GM18870 (cell line): Measurements from ENCODE around the gene RASA3.

Experiments
- ATAC-seq: cut with Tn5 transposase; IDR thresholded peaks from one replicate; pipeline ENCODE4 v1.9.1; 2021; ENCODE audit warnings: moderate library complexity; ENCODE audit not compliant: unreplicated experiment

The RASA3 gene

DNA sequence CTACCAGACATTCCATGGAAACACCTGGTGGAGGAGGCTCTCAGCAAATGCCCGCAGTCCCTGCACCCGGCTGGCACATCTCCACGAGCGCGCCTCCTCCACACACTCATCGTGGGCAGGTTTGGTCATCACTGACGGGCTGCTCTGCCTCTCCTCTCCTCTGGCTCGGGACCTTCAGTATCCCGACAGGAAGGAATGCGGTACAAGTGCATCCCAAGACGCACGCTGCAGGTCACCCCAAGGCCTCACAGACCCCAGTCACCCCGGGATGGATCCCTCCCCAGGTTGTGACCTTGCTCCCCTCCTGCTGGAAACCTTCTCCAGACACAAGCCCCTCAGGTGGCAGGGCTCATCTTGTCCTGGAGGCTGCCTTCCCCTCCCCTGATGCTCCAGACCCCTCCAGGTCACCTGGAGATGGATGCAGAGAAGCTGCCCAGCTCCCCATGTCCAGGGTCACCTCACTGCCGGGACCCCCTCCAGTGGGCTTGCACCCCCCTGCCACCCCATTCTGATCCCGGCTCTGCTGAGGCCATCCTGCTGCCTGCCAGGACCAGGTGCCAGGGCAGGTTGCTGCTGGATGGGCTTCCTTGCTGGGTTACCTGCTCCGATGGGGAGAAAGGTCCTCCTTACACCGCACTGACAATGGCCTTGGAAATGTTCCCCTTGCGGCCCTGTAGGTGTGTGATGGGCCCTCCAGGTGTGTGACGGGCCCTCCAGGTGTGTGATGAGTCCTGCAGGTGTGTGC lies 188.4 kb downstream of the RASA3 start:
- no peak for ATAC-seq

DNA sequence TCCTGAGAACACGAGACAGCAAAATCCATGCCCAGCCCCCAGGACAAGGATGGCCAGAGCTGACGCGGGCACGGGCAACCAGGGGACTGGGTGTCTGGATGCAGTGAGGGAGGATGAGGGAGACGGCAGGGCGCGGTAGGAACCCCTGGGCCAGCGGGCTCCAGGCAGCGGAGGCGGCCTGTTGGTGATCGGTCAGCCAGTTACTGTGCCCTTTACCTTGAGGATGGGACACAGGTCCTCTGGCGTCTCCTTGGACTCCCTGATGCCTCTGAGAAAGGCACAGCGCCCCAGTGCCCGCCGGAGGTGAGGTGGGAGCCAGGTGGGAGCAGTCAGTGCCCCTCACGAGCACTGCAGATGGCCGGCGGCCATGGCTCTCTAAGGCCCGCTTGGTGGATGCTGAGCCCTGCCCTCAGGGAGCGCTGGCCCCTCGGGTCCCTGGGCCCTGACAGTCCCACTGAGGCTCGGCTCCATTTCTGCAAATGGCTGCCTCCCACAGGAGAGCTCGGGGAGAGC lies 189.8 kb downstream of the RASA3 start:
- no peak for ATAC-seq

DNA sequence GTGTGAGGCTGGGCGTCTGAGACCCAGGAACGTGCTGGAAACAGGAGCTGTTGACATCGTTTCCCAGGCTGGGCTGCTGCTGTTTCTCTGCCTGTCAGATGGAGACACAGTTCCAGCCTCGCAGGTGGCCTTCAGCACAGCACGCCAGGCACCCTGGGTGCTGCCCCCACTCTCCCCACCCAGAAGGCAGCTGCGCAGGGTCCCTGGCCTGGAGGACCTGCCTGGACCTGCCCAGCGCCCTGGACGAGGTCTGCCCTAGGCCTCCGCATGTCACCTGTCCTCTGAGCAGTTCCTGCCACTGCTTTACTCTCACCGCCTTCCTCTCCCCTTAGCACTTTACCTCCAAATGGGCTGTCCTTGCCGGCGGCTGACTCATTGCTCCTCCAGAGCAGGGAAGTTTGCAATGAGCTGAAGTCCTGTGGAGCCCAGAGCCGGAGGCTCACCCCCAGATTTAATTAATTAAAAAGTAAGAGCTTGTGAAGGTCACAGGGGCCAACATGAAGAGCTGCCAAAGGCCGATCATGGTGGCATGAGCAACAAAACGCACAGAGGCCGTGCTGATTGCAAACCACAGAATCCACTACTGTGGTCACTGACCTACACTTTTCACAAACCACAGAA lies 190.7 kb downstream of the RASA3 start:
- no peak for ATAC-seq

DNA sequence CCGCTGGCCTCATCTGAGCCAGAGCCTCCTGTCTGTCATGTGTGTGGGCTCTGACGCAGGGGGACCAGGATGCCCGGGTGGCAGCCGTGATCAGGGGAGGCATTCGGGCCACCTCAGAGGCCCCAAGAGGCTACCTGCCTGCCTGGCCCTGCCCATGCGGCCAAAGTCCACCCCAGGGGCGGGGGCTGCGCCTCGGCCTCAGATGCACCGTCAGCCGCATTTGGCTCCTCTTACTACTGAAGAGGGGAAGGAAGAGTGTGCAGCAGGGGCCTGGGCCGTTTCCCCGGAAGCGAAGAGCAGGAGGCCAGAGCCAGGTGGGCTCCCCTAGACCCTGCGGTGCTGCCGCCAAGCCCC lies 192.5 kb downstream of the RASA3 start:
- no peak for ATAC-seq

DNA sequence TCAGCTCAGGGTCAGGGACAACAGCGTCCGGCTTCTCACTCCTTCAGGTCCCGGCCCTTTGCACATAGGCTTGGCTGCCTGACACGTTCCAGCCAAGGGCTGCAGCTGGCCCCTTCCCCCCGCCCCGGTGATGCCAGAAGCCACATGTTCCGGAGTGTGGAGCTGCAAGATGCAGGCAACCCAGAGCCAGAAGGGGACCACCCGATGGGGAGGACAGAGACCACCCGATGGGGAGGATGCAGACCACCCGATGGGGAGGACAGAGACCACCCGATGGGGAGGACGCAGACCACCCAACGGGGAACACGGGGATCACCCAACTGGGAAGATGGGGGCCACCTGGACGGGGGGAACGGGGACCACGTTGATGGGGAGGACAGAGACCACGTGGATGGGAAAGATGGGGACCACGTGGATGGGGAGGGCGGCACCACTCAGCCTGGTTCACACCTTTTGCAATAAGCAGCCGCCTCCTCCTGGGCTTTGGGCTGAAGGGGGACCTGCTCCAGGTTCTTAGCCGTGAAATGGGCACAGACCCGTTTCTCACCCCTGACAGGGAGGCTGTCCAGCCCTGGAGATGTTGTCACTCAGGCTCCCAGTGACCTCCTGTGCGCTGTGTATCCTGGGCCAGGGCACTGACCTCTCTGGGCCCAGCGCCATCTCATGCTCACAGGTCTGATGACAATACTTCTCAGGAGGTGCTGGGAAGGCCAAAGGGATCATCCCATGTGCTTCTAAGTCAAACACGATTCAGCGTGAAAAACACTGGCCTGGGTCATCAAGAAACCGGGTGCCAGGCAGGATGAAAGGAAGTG lies 193.1 kb downstream of the RASA3 start:
- ATAC-seq, result no peak

DNA sequence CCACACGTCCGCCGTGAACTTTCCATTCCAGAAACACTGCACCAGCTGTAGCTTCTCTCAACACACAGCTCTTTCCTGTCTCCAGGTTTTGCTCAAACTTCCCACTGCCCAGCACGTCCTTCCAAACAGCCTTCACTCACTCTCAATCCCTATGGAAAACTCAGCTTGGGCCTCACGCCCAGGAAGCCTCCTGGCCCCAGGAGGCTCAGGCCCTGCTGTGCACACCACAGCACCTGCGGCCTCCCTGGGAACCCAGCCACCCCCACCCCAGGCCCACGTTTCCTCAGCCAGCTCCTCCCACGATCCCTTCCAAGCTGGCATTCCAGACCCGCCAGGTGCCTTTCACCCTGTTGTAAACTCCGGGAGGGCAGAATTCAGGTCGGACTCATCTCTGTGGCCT lies 193.7 kb downstream of the RASA3 start:
- no peak for ATAC-seq

DNA sequence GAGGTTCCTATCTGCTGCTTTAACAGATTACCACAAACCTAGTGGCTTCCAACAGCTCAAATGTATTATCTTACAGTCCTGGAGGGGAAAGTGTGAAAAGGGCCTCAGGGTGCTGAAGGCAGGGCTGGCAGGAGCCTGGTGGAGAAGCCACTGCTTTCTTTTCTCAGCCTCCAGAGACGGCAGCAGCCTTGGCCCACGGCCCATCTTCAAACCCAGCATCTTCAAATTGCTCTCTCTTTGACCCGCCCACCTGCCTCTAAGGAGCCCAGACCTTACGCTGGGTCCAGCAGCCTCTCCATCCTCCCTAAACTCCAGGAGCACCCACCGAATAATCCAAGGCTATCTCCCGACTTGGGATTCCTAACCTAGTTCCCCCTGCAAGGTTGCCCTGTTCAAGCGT lies 194.2 kb downstream of the RASA3 start:
- ATAC-seq, result no peak

- ATAC-seq, result no peak
Measured at GRCh38 chr13:113937527-113938180, 194.8 kb downstream of the RASA3 start.

- no peak for ATAC-seq
Measured at GRCh38 chr13:113937073-113937472, 195.3 kb downstream of the RASA3 start.

GRCh38 chr13:113936166-113936965 lies 196.1 kb downstream of the RASA3 start:
- no peak for ATAC-seq

DNA sequence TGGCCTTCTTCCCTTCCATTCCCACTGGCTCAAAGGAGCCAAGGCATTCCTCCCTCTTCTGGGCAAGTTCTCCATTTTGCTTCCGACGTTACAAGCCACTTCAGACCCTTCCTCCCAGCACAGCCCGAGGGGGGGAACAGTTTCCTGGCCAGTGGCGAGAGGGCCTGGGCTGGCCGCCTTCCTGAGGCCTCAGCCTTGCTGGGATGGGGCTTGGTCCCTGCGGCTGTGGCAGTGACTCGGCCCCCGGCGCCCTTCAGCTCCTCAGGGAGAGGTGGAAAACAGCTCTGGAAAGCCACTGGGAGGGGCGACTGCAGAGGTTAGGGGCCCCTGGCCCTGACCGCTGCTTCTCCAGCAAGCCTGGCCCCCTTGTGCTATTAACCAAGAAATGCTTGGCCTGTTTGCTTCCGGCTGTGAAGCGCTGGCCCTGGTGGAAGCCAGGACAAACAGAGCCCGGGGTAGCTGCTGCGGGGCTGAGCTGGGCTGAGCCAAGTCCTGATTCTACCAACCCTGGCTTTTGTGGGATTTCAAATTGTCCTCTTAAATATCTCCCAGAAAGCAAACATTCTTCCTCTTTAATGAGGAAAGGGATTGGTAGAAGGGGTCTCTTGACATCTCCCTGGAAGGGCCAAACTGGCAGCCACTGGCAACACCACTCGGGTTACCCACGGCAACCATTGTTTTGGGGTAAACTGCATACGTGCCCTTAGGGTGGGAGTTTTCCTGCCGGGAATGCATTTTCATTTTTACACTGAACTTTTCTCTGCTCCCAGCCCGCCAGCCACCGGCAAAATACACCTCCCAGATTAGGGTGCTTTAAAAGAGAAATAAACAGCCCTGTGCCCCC lies 197.2 kb downstream of the RASA3 start:
- no peak for ATAC-seq

DNA sequence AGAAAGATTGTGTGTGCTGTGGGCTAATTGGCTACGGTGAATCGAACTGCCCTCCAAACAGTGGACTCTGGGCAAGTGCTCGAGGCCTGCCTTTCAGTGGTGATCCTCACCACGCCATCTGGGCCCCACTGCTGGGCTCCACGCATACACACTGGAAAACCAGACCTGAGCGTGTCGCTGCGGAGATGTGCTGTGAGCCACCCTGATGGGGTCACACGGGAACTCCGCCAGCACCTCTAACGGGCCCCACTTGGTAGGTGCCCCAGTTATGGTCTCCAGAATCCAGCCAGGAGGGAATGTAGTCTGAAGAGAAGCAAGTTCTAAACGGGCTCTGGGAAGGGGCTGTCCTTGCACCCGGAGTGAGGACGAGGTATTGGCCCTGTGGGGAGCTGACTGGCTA lies 197.8 kb downstream of the RASA3 start:
- ATAC-seq, result no peak

DNA sequence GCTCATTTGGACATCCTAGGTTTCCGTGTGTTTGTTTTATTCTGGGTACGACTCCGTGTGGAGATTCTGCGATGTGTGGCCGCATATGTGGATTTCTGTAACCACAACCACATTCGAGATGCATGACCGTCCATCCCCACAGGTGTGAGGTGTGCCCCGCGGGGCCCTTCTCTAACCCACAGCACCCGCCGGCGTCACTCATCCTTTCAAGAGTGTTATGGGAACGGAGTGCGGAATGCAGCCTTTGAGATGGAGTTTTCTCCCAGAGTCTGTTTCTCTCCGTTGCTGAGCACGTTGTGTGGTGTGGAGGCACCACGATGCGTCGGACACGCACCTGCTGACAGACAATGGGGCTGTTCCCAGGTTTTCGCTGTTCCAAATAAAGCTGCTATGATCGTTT lies 198.5 kb downstream of the RASA3 start:
- no peak for ATAC-seq

GRCh38 chr13:113931841-113932459 lies 200.5 kb downstream of the RASA3 start:
- no peak for ATAC-seq

DNA sequence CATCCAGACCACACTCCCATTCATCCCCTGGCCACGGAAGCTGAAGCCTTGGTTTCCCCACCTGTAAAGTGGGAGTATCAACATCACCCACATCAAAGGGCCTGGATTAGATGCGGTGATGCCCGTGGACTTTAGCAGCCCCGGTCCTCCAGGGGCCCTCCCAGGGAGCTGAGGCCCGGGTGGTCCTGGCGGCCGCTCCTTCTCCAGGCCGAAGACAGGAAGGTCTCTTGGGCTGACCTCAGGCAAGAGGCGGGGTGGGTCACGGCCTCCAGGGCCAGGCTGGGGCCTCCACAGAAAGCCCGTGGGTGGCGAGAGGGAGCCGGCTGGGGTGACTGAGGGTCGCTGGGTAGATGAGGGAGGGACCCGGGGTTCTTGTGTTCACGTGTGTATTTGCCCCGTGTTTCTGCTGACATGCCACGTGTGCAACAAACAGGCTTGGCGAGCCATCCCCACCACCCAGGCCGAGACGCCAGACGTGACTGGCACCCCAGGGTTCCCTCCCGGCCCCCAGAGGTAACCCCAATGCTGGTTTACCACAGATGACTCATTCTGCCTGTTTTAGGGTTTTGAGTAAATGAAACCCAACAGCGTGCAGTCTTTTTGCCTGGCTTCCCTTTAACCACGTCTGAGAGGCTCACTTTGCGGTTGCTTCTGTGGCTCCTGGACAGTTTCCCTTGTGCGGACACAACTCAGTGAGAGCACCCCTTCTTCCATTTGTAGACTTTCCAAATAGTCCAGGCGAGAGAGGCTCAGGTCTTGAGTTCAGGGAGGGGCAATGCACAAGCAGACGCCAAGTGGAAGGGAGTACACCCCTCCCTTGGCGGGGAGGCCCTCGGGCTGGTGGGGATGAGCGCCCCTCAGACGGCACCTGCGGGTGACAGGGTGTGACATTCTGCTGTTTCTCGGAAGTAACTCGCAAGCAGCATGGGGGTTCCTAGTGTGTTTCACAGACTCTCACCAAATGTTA lies 201.5 kb downstream of the RASA3 start:
- ATAC-seq, result no peak

GRCh38 chr13:113929628-113930615 lies 202.5 kb downstream of the RASA3 start:
- ATAC-seq, result no peak
